Mucosa of descending colon (tissue), 3 donors: ENCODE data around the gene RASSF1. TPM values are rescaled to one million over a fixed set of nuclear protein-coding genes. Genes with fewer than 3 reads are reported as not detected.

Experiments
- ATAC-seq: fragments of 200-7000 bp; cut with Tn5 transposase; one replicate; pipeline ENCODE4 v1.9.1; 2020; ENCODE audit warnings: mild to moderate bottlenecking, moderate library complexity
- DNase-seq, 3 donors: peaks; one replicate each; pipeline ENCODE4 v3.0.0-alpha.2; 2020
- H3K36me3 ChIP-seq: fragments of 200-600 bp; one replicate; pipeline ENCODE4 v1.8.0; 2021; ENCODE audit warnings: low read depth, mild to moderate bottlenecking
- H3K4me1 ChIP-seq: fragments of 200-600 bp; one replicate; pipeline ENCODE4 v1.8.0; 2021; ENCODE audit warnings: low read depth, mild to moderate bottlenecking
- H3K4me3 ChIP-seq: fragments of 200-600 bp; one replicate; pipeline ENCODE4 v1.8.0; 2021; ENCODE audit warnings: mild to moderate bottlenecking
- H3K9me3 ChIP-seq: fragments of 200-600 bp; one replicate; pipeline ENCODE4 v1.8.0; 2021; ENCODE audit warnings: mild to moderate bottlenecking
- intact Hi-C, 2 donors: fragments of 100-400 bp; cut with DNase I in 1 of 2; cut with micrococcal nuclease in 1 of 2; formaldehyde crosslinking; loops; one replicate each; pipeline versions ENCODE4 v1.11.0 to v1.11.1; 2022; cut with DNase I, micrococcal nuclease
- total RNA-seq, 3 donors: library from RNA; stranded (reverse); fragmentation: NEBNext Ultra II Directional in 2 of 3; extraction: Animal tissue kit (Norgen Biotek cat#: 25700) in 2 of 3; gene quantifications; one replicate each; pipeline versions ENCODE4 v1.2.1 to v1.2.4, GENCODE V29; 2021 to 2023
- TF ChIP-seq, protein P1 (sequence below): fragments of 200-600 bp; IDR thresholded peaks from one replicate; pipeline ENCODE4 v1.8.0; 2022; ENCODE audit warnings: antibody characterized with exemption, mild to moderate bottlenecking
- donor health status: DM: no; HTN: no; CAD: no; lungs with moderate emphysema.
- donor health status: DM: no; HTN: no; CAD: no.
- donor health status: DM: no; HTN: yes; CAD: no.

RASSF1 gene
- total RNA-seq, 3 donors from 2014 or later: 10.9 to 25.7 (median 18.9) TPM

DNA sequence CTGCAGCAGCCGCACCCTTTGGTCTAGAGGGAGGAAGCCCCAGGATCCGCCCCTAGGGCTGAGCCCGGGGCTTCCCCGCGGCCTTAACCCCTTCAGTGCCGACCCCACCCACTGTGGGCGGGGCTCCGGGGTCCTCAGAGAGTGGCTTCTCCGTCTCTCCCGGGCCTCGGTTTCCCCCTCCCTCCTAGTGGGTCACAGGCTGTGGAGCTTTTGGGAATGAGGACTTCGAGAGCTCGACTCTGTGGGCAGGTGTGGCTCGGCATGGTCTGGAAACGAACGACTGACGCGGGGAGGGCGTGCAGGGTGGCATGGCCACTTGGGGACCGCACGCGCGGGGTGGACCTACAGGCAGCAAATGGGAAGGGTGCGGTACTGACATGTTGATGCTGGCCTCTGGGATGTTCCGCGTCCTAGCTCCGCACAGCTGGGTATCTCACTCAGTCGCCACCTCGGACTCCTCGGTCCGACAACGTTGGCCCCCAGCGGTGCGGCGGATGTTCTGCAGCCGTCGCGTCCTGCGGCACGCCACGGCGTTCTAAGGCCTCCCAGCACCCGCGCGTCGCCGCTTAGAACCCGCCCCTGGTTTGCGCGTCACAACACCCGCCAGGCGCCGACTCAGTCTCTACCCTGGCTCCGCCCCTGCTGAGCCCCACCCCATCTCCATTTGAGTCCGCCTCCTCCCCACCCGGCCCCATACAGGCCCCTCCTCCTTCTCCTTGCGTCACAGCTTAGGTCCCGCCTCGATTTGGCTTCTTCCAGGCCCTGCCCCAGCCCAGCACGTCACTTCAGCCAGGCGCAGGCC is 41.6 kb downstream of the RASSF1 start, which contains the start of the genes HYAL3 and NAA80:
TSS of gene HYAL3 (minus strand) at position 570 of the 802 bp plus-strand sequence. CDS start 3,803 bp downstream, outside the sequence.
TSS of gene NAA80 (minus strand) at position 570 of the 802 bp plus-strand sequence. CDS start 1,942 bp downstream, outside the sequence.
- DNase-seq (peak; percentile 99 to 100 (median 100)), ATAC-seq (peak; percentile 86)
- peaks cover 6% of the 10 kb centered on the region for H3K36me3 ChIP-seq
- H3K4me1 ChIP-seq: peaks cover 14% of the 10 kb centered on the region
- peak within 1 kb of the TSS; percentile 20 for H3K4me3 ChIP-seq
- TF ChIP-seq, protein P1, sequence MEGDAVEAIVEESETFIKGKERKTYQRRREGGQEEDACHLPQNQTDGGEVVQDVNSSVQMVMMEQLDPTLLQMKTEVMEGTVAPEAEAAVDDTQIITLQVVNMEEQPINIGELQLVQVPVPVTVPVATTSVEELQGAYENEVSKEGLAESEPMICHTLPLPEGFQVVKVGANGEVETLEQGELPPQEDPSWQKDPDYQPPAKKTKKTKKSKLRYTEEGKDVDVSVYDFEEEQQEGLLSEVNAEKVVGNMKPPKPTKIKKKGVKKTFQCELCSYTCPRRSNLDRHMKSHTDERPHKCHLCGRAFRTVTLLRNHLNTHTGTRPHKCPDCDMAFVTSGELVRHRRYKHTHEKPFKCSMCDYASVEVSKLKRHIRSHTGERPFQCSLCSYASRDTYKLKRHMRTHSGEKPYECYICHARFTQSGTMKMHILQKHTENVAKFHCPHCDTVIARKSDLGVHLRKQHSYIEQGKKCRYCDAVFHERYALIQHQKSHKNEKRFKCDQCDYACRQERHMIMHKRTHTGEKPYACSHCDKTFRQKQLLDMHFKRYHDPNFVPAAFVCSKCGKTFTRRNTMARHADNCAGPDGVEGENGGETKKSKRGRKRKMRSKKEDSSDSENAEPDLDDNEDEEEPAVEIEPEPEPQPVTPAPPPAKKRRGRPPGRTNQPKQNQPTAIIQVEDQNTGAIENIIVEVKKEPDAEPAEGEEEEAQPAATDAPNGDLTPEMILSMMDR: peak; percentile 33
- intact Hi-C loops: no loop called here
- no peaks in the 10 kb centered on the region for H3K9me3 ChIP-seq

DNA sequence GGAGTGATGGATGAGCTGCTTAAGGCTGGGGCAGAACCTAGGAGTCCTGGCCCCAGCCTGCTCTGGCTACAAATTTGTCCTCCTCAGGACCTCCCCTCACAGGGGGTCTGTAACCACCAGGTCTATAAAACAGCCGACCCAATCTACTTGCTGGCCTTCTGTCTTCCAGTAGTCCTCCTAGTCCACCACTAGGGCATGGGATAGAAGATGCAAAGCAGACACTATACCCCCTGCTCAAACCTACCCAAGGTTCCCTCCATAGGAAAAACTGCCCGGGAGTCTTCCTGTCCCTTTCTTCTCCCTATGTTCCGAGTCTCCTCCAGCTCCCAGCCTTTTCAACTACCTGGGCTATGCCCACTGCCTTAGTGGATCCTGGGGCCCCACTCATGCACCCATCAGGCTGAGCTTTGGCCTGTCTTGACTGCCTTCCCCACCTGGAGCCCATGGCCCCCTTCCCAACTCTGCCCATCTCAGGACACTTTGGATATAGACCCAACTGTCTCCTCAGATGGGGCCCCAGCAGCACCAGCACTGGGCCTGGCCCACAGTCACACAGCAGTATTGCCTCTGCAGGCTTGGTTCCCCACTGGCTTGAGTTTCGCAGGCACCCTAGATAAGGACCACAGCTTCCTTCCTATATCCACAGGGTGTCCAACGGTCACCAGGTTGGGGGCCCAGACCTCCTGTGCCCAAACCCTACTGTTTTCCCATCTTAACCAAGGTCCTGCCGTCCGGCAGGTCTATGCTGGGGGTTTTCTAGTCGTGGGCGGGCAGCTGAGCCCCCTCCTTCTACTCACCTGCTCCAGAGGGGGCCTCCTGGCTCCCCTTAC is 42.5 kb downstream of the RASSF1 start:
- peaks cover 6% of the 10 kb centered on the region for H3K36me3 ChIP-seq
- TF ChIP-seq, protein P1: no peak
- H3K4me1 ChIP-seq: peaks cover 14% of the 10 kb centered on the region
- DNase-seq (peak in 1 of 3 donors; percentile 55), ATAC-seq (no peak)
- intact Hi-C loops: no loop called here
- H3K4me3 ChIP-seq: no peak overlapping the region
- H3K9me3 ChIP-seq: no peaks in the 10 kb centered on the region

DNA sequence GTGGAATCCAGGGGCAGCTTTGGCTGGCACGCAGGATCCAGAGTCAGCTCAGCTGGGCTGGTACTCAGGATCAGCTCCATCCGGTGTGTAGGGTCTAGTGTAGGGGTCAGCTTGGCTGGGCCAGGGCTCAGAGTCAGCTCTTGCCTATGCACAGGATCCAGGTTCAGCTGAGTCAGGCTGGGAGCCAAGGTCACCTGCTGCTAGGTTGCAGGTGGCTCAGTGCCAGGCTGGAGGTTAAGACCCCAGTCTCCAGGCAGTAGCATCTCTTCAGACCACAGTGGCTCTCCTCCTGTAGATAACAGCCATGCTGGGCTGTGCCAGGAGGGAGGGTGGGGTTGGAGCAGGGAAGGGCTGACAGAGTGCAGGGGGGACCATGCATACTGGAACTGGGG is 43.3 kb downstream of the RASSF1 start:
- peaks cover 6% of the 10 kb centered on the region for H3K36me3 ChIP-seq
- H3K4me3 ChIP-seq: no peak overlapping the region
- intact Hi-C loops: no loop called here
- peaks cover 19% of the 10 kb centered on the region for H3K4me1 ChIP-seq
- ATAC-seq (no peak), DNase-seq (peak; percentile 37 to 61 (median 40))
- TF ChIP-seq, protein P1: no peak
- H3K9me3 ChIP-seq: no peaks in the 10 kb centered on the region

DNA sequence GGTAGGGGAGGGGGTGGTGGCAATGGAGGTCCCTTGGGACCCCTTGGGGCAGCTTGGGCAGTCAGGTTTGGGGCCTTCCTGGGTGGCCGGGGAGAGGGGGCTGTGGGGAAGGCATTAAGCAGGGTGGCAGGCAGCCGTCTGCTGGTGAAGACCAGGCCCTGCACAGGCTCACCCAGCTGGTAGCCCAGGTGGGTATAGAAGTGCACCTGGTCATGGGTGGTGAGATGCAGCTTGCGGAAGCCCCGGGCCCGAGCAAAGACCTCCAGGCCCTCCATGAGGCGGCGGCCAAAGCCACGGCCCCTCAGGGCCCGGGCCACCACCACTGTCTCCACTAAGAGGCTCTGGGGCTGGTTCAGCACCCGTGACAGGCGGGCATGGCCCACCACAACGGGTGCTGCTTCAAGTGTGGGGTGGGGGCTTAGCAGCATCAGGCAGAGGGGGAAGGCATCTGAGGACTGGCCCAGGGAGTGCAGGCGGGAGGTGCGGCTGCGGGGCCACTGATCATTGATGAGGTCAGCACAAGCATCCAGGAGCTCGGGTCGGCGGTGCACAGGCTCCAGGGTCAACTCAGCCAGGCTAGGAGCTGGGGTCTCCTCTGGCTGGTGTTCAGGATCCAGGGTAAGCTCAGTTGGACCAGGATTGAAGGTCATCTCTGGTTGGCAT is 43.8 kb downstream of the RASSF1 start:
- ATAC-seq (no peak), DNase-seq (peak in 2 of 3 donors; percentile 39 to 60)
- Histone ChIP-seq H3K9me3 (no peaks in the 10 kb centered on the region), H3K36me3 (peaks cover 6% of the 10 kb centered on the region), H3K4me3 (no peak overlapping the region), H3K4me1 (peaks cover 19% of the 10 kb centered on the region)
- TF ChIP-seq, protein P1: no peak
- intact Hi-C loops: no loop called here
